Thyroid gland (tissue), 4 donors: ENCODE results near the gene DPP10.

Experiments
- CTCF ChIP-seq, 6 experiments: fragments of 200-600 bp in 3 of 6; fragments of 450-650 bp in 3 of 6; sonication (generic) in 3 of 6; IDR thresholded peaks; one replicate each; pipeline ENCODE4 v1.5.1; 2016 to 2019; ENCODE audit warnings: antibody characterized with exemption in 6 of 6, mild to moderate bottlenecking in 2 of 6, inconsistent platforms in 1 of 6, moderate library complexity in 1 of 6
- POLR2A ChIP-seq, 2 donors: fragments of 450-650 bp; IDR thresholded peaks; one replicate each; pipeline ENCODE4 v1.6.1; 2017; ENCODE audit warnings: antibody characterized with exemption in 2 of 2, mild to moderate bottlenecking in 2 of 2, moderate library complexity in 1 of 2

GRCh38 chr2:114517580-114517979 is 75.1 kb downstream of the DPP10 start:
- TF ChIP-seq POLR2A (IDR thresholded peaks at IDR 0.05) (no peak), CTCF (IDR thresholded peaks at IDR 0.05) (no peak)
